ENCODE results near the gene NDST1.

The NDST1 gene

GRCh38 chr5:150561571-150562275, 53.8 kb downstream of the NDST1 start:
- Histone ChIP-seq H3K79me2 (ENCODE audit: control insufficient read depth, low read length) (no peaks in the 10 kb centered on the region), H3K9me2 (replicated peaks; ENCODE audit: control insufficient read depth, low read length) (no peaks in the 10 kb centered on the region), H3K4me1 (ENCODE audit: control insufficient read depth, low read length) (peaks cover 11% of the 10 kb centered on the region), H3K27ac (ENCODE audit: low read depth, low read length) (no peak overlapping the region), H3K4me2 (ENCODE audit: low read length) (no peak overlapping the region), H3K9me3 (ENCODE audit: control insufficient read depth, insufficient read depth, low read length) (no peaks in the 10 kb centered on the region), H3K27me3 (ENCODE audit: control insufficient read depth, low read length) (no peaks in the 10 kb centered on the region), H3K4me3 (ENCODE audit: low read length) (no peak overlapping the region), H4K20me1 (ENCODE audit: control insufficient read depth, insufficient read depth, low read depth, low read length) (no peaks in the 10 kb centered on the region), H3F3A (ENCODE audit: control insufficient read depth, insufficient read depth) (no peaks in the 10 kb centered on the region), H3K36me3 (ENCODE audit: control insufficient read depth, low read length) (no peaks in the 10 kb centered on the region)
- TF ChIP-seq, protein P1, sequence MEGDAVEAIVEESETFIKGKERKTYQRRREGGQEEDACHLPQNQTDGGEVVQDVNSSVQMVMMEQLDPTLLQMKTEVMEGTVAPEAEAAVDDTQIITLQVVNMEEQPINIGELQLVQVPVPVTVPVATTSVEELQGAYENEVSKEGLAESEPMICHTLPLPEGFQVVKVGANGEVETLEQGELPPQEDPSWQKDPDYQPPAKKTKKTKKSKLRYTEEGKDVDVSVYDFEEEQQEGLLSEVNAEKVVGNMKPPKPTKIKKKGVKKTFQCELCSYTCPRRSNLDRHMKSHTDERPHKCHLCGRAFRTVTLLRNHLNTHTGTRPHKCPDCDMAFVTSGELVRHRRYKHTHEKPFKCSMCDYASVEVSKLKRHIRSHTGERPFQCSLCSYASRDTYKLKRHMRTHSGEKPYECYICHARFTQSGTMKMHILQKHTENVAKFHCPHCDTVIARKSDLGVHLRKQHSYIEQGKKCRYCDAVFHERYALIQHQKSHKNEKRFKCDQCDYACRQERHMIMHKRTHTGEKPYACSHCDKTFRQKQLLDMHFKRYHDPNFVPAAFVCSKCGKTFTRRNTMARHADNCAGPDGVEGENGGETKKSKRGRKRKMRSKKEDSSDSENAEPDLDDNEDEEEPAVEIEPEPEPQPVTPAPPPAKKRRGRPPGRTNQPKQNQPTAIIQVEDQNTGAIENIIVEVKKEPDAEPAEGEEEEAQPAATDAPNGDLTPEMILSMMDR (IDR thresholded peaks at IDR 0.05; ENCODE audit: low read depth, low read length, poor library complexity, severe bottlenecking), result no peak
- TF ChIP-seq EZH2phosphoT487 (IDR thresholded peaks at IDR 0.05; ENCODE audit: borderline replicate concordance, low read length), result no peak

- no peaks in the 10 kb centered on the region for H4K20me1 ChIP-seq (ENCODE audit: control insufficient read depth, insufficient read depth, low read depth, low read length)
- H3K27ac ChIP-seq (ENCODE audit: low read depth, low read length), result no peak overlapping the region
- TF ChIP-seq, protein P1 (IDR thresholded peaks at IDR 0.05; ENCODE audit: low read depth, low read length, poor library complexity, severe bottlenecking), result peak; percentile 57
- no peak for TF ChIP-seq EZH2phosphoT487 (IDR thresholded peaks at IDR 0.05; ENCODE audit: borderline replicate concordance, low read length)
- H3F3A ChIP-seq (ENCODE audit: control insufficient read depth, insufficient read depth), result no peaks in the 10 kb centered on the region
- peaks cover 2% of the 10 kb centered on the region; the same call in 1 of the 2 replicates for H3K27me3 ChIP-seq (ENCODE audit: control insufficient read depth, low read length)
- H3K4me1 ChIP-seq (ENCODE audit: control insufficient read depth, low read length), result no peaks in the 10 kb centered on the region
- H3K4me3 ChIP-seq (ENCODE audit: low read length), result no peak overlapping the region
- no peaks in the 10 kb centered on the region for H3K9me2 ChIP-seq (replicated peaks; ENCODE audit: control insufficient read depth, low read length)
- no peaks in the 10 kb centered on the region for H3K36me3 ChIP-seq (ENCODE audit: control insufficient read depth, low read length)
- no peaks in the 10 kb centered on the region for H3K9me3 ChIP-seq (ENCODE audit: control insufficient read depth, insufficient read depth, low read length)
- no peaks in the 10 kb centered on the region for H3K79me2 ChIP-seq (ENCODE audit: control insufficient read depth, low read length)
- H3K4me2 ChIP-seq (ENCODE audit: low read length), result no peak overlapping the region
These were observed 54.9 kb downstream of the NDST1 start for GRCh38 chr5:150562832-150563231.

- H3K36me3 ChIP-seq (ENCODE audit: control insufficient read depth, low read length), result no peaks in the 10 kb centered on the region
- TF ChIP-seq, protein P1 (IDR thresholded peaks at IDR 0.05; ENCODE audit: low read depth, low read length, poor library complexity, severe bottlenecking), result no peak
- TF ChIP-seq EZH2phosphoT487 (IDR thresholded peaks at IDR 0.05; ENCODE audit: borderline replicate concordance, low read length), result no peak
- H3K4me3 ChIP-seq (ENCODE audit: low read length), result no peak overlapping the region
- no peak overlapping the region for H3K4me2 ChIP-seq (ENCODE audit: low read length)
- H3K9me3 ChIP-seq (ENCODE audit: control insufficient read depth, insufficient read depth, low read length), result no peaks in the 10 kb centered on the region
- no peaks in the 10 kb centered on the region for H3K4me1 ChIP-seq (ENCODE audit: control insufficient read depth, low read length)
- H3F3A ChIP-seq (ENCODE audit: control insufficient read depth, insufficient read depth), result no peaks in the 10 kb centered on the region
- no peaks in the 10 kb centered on the region for H3K79me2 ChIP-seq (ENCODE audit: control insufficient read depth, low read length)
- no peaks in the 10 kb centered on the region for H3K9me2 ChIP-seq (replicated peaks; ENCODE audit: control insufficient read depth, low read length)
- H4K20me1 ChIP-seq (ENCODE audit: control insufficient read depth, insufficient read depth, low read depth, low read length), result no peaks in the 10 kb centered on the region
- H3K27ac ChIP-seq (ENCODE audit: low read depth, low read length), result no peak overlapping the region
- peaks cover 5% of the 10 kb centered on the region; the same call in 1 of the 2 replicates for H3K27me3 ChIP-seq (ENCODE audit: control insufficient read depth, low read length)
These were observed 57.9 kb downstream of the NDST1 start for GRCh38 chr5:150565868-150566267.
